GM18858 (cell line): ENCODE data around the gene FAM111A.

Experiments
- ATAC-seq: cut with Tn5 transposase; IDR thresholded peaks from one replicate; pipeline ENCODE4 v1.9.1; 2021; ENCODE audit not compliant: unreplicated experiment

The FAM111A gene

GRCh38 chr11:59141673-59142460, 789 bp upstream of the FAM111A start:
- no peak for ATAC-seq

- no peak for ATAC-seq
These were observed 1.4 kb downstream of the FAM111A start for GRCh38 chr11:59144096-59144495.

GRCh38 chr11:59144579-59145345, 2.1 kb downstream of the FAM111A start:
- ATAC-seq = peak; percentile 45

- no peak for ATAC-seq
These were observed 2.9 kb downstream of the FAM111A start for GRCh38 chr11:59145534-59145933.

- peak; percentile 51 for ATAC-seq
These were observed 9.1 kb downstream of the FAM111A start for GRCh38 chr11:59151761-59152160.

GRCh38 chr11:59152312-59152951, 9.8 kb downstream of the FAM111A start:
- ATAC-seq = peak; percentile 75

GRCh38 chr11:59154610-59155009, 12.0 kb downstream of the FAM111A start:
- ATAC-seq = no peak

GRCh38 chr11:59157433-59157832, 14.8 kb downstream of the FAM111A start:
- no peak for ATAC-seq

GRCh38 chr11:59158206-59159068, 15.8 kb downstream of the FAM111A start:
- ATAC-seq = peak; percentile 95

GRCh38 chr11:59164028-59164427, 21.4 kb downstream of the FAM111A start:
- ATAC-seq = peak; percentile 44

- peak; percentile 59 for ATAC-seq
These were observed 29.1 kb downstream of the FAM111A start, which contains the start of gene DTX4 for GRCh38 chr11:59171508-59172322. Gene DTX4 (plus strand): TSS chr11:59172132. CDS start chr11:59172596, 464 bp downstream.

GRCh38 chr11:59172345-59173079, 29.9 kb downstream of the FAM111A start:
- peak; percentile 34 for ATAC-seq

- no peak for ATAC-seq
These were observed 30.7 kb downstream of the FAM111A start for GRCh38 chr11:59173080-59173963.

- no peak for ATAC-seq
These were observed 31.5 kb downstream of the FAM111A start for GRCh38 chr11:59173964-59174663.

- ATAC-seq = no peak
These were observed 32.0 kb downstream of the FAM111A start for GRCh38 chr11:59174664-59175033.

GRCh38 chr11:59175091-59175501, 32.4 kb downstream of the FAM111A start:
- ATAC-seq = no peak

- ATAC-seq = no peak
These were observed 33.7 kb downstream of the FAM111A start for GRCh38 chr11:59176330-59176729.

GRCh38 chr11:59178402-59178801, 35.7 kb downstream of the FAM111A start:
- ATAC-seq = no peak
